HG03378 (cell line): Measurements from ENCODE around the gene ATOH8.

Experiments
- ATAC-seq: cut with Tn5 transposase; IDR thresholded peaks from one replicate; pipeline ENCODE4 v1.9.1; 2021; ENCODE audit warnings: mild to moderate bottlenecking, moderate library complexity; ENCODE audit not compliant: unreplicated experiment

The ATOH8 gene

DNA sequence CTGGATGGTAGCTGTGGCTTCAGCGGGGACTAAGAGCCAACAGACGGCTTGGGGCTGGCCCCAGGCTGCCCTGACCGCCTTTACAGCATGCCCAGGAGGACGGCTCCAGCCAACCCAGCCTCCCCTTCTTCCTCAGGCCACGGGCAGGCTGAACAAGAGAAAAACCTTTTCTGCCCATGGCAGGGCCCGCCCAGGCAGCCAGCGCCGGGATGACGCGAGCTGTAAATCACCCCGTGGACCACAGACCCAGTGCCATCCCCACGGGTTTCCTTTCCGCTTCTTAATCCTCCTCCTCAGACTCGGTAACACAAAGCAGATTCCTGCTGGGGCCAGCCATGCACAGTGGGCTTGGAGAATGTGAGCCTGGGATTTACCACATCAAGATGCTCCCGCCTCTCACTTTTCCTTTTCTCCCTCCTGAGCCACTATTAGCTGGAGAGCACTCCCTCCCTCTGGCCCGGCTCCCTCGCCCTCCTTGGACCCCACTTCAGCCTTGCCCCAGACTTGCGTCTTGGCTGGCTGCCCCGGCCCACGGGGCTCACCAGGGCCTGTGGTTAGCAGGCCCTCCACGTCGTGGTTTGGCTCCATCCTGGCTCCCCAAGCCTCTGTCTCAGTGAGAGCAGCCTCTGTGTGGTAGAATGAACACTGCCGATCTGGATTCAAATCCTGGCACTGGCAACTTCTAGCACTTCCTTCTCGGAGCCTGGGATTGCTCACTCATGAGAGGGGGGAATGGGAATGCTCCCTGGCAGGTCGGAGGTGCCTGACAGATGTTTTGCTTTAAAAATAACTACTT, 31.4 kb downstream of the ATOH8 start:
- ATAC-seq: no peak

DNA sequence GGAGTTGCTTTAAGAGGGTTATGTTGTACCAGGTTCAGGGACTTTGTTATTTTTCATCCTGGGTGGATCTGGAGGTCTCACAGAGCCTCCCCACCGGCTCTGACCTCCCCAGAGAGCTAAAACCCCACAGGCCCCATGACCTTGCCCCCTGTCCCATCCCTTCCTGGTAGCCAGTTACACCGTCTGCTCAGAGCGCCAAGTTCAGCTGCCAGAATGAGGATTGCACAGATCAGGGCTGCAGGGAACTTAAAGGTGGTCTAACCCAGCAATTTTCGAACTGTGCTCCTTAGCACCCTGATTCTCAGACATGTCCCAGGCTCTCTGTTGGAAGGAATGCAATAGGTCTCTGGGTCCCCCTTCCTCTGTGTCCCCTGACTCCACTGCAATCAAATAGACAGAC, 32.1 kb downstream of the ATOH8 start:
- ATAC-seq: no peak

DNA sequence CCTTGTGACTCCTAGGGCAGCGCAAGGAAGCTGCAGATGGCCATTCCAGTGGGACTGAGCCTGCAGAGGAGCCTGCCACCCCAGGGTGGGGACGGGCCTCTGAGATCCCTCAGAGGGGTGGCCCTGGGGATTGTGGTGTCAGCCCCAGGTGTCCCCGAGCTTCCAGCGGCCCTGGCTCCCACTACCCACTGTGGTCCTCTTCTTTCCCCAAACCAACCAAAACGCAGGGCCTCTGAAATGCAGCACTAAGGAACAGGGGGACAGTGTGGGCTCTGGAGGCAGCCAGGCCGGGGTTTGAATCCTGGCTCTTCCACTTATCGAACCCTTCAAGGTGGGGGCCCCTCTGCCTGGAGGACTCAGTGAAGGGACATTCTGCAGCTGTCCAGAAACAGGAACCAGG, 32.7 kb downstream of the ATOH8 start:
- ATAC-seq: no peak

DNA sequence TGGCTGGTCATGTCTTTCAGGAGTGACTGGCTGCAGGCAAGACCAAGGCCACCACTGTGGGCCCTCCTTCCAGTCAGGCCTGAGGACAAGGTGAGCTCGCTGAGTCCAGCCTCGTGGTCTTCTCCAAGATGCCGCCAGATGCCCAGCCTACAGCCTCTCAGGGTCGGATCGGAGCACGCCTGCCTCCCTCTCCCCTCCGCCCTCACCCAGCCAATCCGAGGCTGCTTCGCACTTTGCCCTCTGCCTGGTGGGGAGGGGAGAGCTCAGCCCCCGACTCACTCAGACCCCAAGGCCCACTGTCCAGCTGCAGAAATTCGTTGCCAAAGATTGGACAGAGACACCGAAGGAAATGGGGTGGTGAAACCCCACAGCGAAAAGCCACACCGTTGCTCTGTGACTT, 33.1 kb downstream of the ATOH8 start:
- ATAC-seq: no peak

DNA sequence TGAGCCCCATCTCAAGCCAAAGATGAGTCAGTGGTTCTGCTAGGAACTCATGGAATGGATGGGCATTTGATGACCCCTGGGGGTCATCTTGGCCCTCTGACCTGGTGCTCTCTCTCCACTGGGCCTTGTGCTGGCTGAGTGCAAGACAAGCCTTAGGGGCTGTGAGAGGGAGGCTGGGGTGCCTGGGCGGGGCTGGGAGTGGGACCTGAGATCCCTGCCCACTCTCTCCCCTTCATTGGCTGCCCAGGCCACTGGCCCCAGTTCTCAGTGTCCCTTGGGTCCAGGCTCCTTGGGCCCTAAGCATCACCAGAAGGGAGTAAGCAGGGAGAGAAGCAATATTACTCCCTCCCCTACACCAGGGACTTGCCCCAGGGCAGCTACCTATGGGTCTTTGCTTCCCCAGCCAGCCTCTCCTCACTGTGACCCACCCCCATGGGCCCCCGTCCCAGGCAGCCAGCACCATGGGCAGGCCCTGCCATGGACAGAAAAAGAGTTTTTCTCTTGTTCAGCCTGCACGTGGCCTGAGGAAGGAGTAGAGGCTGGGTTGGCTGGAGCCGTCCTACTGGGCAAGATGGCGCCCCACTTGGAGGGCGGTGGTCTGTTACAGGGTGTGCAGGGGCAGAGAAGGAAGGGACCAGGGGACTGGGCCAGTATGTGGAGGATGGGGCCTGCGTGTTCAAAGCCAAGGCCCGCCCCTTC, 33.6 kb downstream of the ATOH8 start:
- no peak for ATAC-seq

DNA sequence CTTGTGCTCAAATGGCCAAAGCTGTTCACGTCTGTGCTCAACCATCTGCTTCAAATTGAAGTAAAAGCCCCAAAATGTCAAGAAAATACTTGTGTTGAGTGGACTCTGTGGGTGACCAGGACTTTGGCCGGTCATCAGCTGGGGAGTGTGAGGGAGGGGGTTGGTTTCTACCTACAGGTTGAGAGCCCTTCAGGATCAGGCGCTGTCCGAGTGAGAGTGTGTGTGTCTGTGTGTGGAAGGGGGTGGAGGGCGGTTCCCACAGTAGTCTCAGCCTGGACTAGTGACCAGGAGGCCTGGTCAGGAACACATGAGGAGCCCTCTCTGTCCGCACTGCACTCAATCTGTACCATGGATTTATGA, 34.2 kb downstream of the ATOH8 start:
- ATAC-seq: no peak

DNA sequence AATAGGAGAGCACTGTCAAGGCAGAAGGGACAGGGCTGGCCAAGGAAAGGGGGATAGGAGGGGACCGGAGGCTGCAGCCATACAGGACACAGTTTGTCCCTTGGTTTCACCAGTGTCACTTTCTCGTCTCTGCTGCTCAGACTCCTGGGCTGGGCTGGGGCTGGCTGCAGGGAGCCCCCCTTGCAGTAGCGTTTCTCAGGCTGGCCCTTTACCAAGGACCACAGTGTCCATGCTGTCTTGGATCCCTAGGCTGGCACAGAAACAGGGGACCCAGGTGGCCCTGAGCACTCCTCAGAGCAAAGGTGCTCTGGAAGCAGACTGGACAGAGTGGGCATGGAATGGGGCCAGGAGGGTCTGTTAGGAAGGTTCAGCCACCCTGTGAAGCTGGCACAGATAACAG, 34.8 kb downstream of the ATOH8 start:
- no peak for ATAC-seq

DNA sequence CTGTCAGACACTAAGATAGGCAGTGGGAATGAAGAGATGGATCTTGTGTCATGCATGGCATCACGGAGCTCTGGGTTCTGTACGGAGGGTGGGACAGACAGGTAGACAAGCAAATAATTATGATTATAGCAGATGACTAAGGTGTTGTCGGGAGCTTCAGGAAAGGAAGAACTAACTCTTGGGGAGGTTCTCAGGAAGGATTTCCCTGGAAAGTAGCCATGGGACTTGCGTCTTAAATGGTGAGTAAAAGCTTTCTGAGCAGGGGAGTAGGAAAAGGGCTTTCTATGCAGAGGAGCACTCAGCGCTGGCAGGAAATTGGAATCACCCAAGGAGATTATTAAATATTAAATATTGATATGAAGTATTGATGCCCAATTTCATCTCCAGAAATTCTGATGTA, 35.5 kb downstream of the ATOH8 start:
- ATAC-seq: no peak

DNA sequence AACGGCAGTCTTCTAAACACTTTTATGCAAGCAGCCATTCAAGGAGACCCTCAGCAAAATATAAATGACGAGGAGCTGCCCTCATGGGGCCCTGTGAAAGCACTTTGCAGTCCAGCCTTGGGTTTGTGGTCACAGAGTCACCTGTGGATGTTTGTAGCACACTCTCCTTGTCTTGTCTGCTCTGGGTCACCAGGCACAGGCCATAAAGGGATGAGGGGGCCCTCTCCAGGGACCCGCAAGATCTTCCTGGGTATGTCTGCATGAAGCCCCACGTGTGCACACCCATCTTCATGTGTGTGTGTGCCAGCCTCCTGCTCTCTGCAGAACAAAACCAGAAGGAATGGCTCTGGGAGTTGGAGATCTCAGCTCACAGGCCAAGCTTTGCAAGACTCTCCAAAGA, 36.2 kb downstream of the ATOH8 start:
- no peak for ATAC-seq

DNA sequence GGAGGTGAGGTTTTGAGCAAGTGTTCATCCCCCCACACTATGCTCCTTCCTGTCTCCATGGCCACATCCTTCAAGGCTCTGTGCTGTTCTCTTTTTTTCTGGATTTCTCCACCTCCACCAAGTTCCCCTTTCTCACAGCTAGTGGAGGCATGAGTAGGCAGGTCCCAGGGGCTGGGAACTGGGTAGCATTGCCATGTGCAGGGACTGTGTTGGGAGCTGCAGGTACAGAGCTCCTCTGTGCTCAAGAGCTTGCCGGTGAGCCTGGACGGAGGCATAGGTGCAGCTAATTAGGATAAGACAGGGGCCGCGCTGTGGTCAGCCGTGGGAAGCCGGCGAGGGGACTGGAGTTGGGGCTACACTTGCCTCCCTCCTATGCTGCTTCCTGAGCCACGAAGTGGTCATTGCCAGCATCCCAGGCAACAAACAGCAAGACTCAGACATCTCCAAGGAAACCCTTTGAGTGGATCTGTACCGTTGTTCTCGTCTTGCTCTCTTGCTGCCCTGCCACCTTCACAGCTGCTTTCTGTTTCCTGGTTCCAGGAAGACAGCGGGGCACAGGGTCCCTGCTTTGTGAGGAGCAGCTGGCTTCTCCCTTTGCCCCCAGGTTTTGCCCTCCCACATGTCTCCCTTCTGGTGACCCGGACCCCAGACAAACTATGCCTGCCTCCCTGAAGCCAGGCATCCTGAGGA, 36.9 kb downstream of the ATOH8 start:
- ATAC-seq: no peak

DNA sequence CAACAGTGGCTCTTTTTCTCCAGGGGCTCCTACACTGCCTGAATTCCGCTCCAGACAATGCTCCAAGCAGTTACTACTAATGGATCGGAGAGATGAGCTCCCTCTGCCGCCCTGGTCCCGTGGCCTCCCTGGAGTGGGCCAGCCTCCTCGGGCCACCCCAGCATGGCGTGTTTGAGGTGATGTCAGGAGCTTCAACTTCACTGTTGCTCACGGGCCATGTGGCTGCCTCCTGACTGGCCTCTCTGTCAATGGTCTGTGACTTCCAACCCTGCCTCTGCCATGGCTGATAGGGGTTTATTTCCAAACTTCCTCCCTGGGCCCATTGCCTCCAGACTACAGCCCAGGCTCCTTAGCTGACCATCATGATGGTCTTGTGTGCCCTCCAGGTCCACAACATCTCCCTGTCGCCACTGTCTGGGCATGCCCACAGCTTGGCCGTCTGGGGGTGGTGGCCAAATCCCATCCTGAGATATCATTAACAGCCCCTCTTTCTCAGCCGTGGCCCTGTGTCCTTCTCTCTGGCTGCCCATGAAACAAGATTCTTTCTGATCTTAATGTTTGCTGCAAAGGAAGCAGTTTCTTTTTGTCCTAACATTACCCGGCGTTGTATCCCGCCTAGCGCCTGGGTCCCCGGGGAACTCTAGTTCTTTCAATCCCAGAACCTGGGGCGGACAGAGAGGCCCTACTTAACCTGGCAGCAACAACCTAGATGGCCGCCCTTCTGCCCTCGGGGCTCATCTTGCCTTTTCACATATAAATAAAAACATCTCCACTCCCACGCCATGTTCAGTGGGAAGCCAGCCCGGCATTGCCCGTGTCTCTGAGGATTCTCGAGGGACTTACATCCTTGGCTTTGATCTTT, 38.1 kb downstream of the ATOH8 start:
- ATAC-seq: no peak

DNA sequence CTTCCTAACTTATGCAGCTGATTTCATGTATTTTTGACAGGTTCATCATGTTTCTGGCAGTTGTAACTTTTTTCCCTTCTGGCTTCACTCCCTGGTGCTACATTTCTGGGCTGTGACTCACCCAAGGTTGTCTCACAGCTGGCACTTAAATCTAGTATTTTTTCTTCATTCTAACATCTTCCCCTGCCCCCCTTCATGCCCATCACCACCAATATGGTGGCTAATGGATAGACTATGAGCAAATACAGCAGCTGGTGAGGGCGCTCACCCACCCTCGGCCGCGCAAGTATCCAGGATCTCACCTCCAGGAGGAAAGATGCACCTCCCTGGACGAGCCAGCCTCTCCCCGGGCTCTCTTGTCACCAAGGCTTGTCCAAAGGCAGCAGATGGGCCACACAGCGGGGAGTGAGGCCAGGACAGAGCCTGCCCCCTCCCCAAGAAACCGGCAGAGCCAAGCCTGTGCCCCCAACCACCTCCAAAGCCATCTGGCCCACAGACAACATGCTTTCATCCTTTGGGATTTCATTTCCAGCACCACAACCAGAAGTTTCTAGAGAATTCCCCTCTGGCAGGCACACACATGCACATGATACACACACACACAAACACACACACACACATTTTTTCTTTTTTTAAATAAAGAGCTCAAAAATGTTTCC, 39.1 kb downstream of the ATOH8 start:
- no peak for ATAC-seq

DNA sequence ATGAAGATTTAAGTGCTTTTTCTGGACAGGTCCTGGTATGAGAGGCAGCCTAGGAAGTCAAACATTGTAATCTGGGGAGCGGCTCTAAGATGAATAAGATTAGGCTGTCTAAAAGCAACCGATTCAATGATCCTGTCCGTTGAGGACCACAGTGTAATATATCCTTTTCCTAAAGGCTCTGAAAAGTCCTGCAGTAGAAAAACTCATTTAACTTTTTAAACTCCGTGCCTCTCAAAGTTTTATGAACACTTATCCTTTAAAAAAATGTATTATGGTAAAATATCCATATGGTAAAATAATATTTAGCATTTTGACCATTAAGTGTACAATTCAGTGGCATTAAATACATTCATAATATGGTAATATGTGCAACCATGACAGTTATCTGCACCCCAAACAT, 39.8 kb downstream of the ATOH8 start:
- ATAC-seq: no peak

DNA sequence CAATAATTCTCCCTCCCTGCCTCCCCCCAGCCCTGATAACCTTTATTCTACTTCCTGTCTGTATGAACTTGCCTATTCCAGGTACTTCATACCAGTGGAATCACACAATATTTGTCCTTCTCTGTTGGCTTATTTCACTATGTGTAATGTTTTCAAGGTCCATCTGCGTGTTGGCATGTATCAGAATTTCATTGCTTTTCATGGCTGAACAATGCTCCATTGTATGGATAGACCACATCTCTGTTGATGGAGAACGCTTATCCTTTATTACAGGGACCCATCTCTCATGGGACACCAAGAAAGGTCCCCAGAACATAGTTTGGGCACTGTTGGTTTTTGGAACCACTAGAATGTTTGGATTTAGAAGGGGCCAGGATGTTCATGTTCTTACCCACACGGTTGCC, 40.2 kb downstream of the ATOH8 start:
- ATAC-seq: no peak

DNA sequence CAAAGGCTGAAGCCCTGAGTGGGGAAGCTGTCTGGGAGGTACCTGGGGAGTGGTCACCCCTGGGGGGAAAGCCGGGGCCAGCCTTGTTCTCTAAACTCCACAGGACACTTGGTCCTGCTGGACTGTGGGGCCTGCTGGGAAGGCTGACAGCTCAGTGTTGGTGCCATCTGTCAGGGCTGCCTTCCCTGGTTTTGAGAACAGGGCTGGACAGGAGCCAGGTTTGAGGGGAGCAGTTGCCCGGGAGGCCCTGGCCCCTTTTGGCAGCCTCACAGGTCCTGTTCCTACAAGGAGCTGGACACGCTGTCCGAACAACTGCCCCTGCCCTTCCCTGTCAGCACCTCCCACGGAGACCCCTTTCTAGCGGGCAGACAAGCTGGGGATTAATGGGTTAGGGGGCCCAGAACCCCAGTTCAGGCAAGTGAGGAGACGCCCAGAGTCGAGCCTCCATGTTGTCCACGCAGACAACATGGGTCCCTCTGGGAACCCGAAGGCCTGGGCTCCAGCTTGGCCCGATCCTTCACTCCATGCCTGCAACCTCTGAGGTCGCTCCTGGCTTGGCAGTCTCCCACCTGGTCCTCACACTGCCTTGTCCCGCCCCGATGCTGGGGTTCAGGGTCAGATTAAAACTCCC, 40.8 kb downstream of the ATOH8 start:
- ATAC-seq: no peak

DNA sequence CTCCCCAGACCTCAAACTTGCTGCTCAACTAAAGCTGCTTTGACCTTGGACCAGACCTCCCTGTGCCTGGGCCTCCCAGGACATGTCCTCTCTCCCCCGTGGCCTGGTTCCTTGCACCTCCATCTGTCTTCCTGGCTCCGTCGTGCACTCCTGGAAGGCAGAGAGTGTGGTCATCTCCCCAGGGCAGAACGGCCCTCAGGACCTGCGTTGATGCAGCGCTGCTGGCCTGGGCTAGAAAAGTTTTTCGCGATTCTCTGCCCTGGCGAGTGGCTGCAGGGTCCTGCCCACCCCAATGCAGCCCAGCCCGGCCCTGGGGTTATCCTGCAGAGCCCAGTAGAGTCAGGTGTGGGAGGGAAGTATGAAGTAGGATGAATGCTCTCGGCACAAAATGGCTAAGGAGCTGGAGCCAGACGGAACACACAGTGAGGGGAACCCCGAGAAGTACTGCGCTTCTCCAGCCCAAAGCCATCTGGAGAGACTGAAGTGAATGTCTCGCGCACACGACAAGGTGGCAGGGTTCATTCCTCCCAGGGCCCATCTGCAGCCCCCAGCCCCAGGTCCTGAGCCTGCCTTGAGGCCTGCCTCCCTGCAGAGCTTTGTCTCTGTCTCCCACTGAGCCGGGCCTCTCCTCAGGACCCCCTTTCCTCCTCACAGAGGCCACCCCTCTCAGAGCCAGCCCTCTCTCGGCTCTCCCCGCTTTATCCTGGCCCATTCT, 41.7 kb downstream of the ATOH8 start:
- ATAC-seq: no peak

DNA sequence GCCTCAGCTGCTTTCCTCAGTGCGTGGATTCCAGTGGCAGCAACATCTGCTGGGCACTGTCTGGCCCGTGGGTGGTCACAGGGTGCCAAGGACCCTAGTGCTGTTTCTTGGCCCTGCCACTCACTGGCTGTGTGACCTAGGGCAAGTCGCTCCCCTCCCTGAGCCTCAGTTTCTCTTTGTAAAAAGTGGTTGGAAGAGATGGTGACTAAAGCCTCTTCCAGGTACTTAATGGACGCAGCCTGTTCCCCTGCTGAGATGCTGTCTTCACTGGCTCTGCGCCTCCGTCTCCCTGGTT, 42.2 kb downstream of the ATOH8 start:
- ATAC-seq: no peak

DNA sequence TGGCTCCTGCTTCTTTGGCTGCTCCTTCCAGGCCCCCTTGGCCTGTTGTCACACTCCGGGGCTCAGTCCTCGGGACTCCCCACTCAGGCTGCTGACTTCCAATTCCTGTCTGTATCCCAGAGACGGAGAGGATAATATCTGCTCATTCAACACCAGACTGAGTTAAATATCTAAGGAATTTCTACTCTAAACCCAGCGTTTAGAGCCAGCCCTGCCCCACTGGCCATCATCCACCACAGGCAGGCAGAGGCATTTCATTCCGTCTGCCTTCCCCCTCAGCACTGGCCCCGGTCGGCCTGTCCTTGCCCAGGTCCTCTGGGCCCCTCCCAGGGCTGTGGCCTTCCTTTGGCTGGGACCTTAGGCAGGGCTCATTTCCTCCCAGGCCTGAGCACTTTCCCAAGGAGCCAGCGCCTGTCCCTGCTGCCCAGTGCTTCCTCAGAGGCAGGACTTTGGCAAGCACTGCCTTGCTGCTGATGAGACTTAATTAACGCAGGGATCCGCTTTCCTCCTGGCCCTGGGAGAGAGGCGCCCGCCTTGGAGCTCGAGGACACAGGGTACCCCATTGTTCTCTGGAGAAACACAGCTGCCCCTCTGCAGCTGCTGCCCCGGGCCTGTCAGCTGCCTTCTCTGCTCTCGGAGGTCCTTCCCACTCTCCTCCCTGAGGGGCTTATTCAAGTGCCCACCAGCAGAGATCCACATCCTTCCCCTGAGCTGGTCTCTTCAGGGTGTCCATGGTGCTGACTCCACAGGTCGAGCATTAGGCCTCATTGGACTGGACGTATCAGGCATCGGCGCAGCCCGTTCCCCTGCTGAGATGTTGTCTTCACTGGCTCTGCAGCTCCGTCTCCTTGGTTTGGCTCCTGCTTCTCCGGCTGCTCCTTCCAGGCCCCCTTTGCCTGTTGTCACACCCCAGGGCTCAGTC, 42.8 kb downstream of the ATOH8 start:
- no peak for ATAC-seq

DNA sequence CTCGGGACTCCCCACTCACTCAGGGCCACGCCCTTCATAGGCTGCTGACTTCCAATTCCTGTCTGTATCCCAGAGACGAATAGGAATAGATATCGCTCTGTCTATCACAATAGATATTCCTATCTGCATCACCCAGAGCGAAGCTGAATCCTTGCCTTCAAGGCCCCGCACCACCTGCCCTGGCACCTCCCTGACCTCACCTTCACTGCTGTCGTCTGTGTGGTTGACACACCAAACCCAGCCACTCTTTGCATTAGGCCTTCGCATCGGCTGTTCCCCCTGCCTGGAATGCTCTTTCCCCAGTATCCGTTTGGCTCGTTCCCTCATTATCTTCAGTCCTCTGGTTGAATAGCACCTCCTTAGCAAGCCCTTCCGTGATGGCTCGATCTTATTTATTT, 43.5 kb downstream of the ATOH8 start:
- no peak for ATAC-seq
